GM21526 (cell line): ENCODE data around the gene GRM8.

ENCODE experiments used
- ATAC-seq: cut with Tn5 transposase; IDR thresholded peaks from one replicate; pipeline ENCODE4 v1.9.1; 2021; ENCODE audit warnings: moderate library complexity; ENCODE audit not compliant: unreplicated experiment, low FRiP score

Gene GRM8

DNA sequence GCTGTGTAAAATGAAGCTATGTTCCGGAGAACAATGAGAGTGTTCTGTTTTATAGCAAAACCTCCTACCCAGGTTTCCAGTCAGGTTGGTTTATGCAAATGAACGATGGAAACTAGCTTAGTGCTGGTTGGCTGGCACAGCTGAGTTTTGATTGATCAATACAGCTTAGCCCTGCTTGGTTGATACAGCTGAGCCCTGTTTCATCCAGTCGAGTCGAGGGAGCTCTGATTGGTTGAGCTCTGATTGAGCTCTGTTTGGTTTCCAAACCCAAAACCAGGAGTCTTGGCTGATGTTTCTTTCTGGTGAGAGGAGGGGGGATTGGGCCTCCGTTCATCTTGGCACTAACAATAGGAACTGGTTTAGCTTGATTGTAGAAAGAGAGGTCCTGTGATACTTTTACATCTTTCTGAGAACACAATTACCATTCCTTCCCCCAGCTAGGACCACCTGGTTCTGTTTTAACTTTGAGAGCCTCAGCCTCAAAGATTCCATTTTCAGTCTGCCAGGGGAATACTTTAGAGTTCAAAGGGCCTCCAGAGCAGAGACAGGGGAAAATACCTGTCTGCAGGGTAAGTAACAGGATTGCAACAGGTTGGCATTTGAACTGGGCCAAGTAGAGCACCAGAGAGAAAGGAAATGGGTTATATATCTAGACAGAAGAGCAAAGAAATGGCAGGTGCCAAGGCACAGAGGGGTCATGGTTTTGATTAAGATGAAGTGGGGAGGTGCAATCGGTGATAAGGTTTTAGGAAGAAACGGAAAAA lies 210.9 kb downstream of the GRM8 start:
- ATAC-seq, result no peak

GRCh38 chr7:127040042-127040441 lies 212.7 kb downstream of the GRM8 start:
- no peak for ATAC-seq

DNA sequence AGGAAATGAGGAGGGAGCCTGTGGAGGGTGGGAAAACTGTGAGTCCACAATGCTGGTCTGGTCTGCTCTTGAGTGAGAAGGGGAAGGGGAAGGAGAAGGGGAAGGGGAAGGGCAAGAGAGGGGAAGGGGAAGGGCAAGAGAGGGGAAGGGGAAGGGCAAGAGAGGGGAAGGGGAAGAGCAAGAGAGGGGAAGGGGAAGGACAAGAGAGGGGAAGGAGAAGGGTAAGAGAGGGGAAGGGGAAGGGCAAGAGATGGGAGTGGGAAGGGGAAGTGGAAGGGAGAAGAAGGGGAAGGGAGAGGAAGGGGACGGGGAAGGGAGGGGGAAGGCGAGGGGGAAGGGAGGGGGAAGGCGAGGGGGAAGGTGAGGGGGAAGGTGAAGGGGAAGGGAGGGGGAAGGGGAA lies 213.2 kb downstream of the GRM8 start:
- no peak for ATAC-seq

- no peak for ATAC-seq
Observed at GRCh38 chr7:127035203-127035849, 217.4 kb downstream of the GRM8 start.

DNA sequence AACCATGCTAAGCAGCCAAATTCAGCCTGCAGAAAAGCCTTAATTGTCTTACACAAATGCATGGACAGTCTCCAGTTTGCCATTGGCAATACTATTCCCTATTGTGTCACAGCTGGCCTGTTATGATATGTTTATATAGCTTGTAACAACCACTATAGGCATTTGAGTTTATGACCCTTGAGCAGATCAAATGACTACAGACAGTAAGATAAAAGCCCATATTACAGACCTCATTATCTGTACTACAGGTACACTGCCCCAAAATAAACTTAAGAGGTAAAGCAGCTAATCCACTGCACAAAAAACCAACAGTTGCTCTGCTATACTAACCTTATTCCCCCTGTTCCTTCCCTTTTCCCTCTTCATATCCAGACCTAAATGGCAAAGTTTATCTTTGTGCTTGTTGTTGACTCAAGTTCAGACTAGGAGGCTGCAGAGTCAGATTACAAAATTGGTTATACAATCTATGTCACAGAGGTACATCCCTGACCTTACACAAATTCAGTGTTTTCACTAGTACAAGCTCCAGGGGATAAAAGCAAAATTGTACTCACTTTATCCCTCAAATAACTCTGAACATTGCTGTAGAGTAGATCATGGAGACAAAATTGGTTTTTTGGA lies 218.4 kb downstream of the GRM8 start:
- ATAC-seq, result no peak

GRCh38 chr7:127029823-127030222 lies 222.9 kb downstream of the GRM8 start:
- ATAC-seq, result no peak

GRCh38 chr7:127021857-127022256 lies 230.9 kb downstream of the GRM8 start:
- no peak for ATAC-seq

GRCh38 chr7:127021019-127021738 lies 231.6 kb downstream of the GRM8 start:
- ATAC-seq, result no peak

- ATAC-seq, result no peak
Observed at GRCh38 chr7:127018889-127019288, 233.9 kb downstream of the GRM8 start.

GRCh38 chr7:127017196-127017595 lies 235.5 kb downstream of the GRM8 start:
- ATAC-seq, result no peak

- no peak for ATAC-seq
Observed at GRCh38 chr7:127000725-127001124, 252.0 kb downstream of the GRM8 start.

GRCh38 chr7:126996659-126997058 lies 256.1 kb downstream of the GRM8 start:
- ATAC-seq, result no peak

DNA sequence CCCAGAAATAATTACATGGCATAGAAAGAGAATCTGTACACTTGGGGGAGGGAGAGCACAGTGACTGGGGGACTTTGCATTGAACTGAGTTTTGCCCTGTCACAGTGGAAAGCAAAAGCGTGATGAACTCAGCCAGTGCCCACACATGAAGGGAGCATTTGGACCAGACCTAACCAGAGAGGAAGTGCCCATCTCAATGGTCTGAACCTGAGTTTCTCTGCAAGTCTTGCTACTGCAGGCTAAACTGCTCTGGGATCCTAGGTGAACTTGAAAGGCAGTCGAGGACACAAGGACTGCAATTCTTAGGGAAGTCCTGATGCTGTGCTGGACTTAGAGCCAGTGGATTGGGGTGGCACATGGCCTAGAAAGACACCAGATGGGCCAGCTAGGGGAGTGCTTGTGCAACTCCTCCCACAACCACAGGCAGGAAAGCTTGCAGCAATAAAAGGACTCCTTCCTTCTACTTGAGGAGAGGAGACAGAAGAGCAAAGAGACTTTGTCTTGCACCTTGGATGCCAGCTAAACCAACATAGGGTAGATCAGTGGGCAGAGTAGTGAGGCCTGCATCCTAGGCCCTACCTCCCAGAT lies 259.0 kb downstream of the GRM8 start:
- ATAC-seq, result no peak

DNA sequence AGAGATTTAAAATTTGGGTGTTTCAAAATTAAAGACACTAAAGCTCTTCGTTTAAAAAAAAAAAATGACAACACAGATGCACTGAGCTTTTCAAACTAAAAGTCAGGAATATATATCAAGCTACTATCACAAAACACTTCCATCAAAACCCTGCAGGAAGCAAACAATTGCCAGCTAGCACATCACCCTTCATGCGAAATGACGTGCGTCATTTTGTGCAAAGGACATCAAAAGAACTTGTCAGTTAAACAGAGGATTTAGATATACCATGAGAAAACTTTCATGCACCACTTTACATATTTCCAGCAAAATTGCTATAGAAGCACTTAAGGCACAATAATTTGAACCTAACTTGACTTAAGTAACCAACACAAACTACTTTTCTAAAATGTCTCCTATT lies 264.7 kb downstream of the GRM8 start:
- no peak for ATAC-seq

DNA sequence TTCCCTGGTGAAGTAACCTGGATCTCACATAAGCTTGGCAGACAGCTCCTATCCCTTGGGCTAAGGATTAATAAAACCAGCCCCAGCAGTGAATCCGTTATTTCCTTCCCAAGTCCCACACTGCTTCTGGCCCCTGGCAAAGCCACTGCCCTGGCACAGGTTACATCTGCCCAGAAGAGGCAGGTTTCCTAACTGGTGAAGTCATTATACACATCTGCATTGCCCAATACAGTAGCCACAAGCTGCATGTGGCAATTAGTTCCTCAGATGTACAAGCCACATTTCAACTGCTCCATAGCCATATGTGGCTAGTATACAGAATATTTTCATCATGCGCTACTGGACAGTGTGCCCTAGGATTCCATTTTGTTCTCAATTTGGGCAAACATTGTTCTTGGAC lies 273.0 kb downstream of the GRM8 start:
- no peak for ATAC-seq

DNA sequence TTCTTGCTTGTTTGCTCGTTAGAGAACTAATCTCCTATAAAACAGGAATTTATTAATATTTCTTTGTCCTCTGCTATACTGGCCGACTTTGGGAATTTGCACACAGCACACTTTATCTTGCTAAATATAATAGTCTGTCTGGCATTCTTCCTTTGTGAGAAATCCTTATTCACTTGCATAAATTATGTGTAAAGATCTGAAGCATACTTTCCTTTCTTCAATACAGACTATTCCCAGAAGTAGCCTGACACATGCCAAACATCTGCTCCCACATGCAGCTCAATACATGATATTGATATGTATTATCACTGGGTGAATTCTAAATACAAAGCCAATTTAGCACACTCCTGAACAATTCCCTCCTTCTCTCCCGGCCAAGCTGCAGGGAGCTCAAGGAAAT lies 273.9 kb downstream of the GRM8 start:
- no peak for ATAC-seq

DNA sequence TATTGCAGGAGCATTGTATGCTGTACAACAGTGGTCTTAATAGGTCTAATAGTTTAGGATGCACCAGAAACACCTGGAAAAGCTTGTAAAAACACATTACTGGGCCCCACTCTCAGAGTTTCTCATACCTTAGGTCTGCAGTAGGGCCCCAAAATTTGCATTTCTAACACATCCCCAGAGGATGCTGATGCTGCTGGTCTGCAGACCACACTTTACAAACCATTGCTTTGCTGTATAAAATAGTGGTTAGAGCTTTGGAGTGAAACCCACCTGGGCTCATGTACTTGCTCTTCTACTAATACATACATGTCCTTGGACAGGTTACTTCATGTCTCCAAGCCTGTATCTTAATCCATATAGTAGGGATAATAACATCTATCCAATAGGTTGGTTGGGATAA lies 279.7 kb downstream of the GRM8 start:
- ATAC-seq, result no peak

DNA sequence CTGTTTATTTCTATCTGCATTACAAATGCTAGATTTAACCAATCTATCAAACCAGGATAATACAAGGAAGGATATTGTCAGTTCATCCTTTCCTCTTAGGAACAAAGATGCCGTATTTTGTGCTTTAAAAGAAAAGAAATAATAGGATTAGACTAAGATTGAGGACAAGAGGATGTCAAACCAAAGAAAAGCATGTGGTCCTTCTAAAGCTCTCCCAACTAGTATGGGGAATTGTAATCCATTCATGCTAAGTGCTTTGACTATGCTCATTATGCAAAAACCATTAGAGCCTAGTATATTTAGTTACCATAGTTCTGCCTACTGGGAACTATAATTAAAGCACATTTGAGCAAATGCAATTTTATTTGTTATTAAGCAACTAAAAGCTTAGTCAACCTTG lies 280.2 kb downstream of the GRM8 start:
- no peak for ATAC-seq

- no peak for ATAC-seq
Observed at GRCh38 chr7:126959649-126960048, 293.1 kb downstream of the GRM8 start.

- ATAC-seq, result no peak
Observed at GRCh38 chr7:126958367-126958766, 294.4 kb downstream of the GRM8 start.

DNA sequence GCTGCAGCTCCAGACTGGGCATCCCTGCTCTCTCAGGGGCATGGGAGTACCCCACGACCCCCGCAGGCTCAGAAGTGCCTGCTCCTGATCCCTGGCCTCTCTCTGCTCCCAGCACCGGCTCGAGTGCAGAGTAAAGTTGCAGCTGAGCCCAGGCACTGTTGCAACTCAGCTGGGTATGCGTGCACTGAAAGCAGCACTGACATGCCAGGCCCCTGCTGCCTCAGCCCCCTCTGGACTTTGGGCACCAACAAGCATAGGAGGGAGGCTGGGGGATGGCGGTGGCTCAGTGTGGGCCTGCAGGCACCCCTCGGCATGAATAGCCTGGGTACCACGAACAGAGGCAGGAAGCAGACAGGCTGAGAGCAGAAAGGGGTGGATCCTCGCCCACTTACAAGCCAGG lies 295.3 kb downstream of the GRM8 start:
- no peak for ATAC-seq
